ENCODE data around the gene GFOD1. TPM values are rescaled to one million over a fixed set of nuclear protein-coding genes. Genes with fewer than 3 reads are reported as not detected.
"Not testable (repeated sequence)": the region's sequence is repeated elsewhere in the genome, so short reads cannot be mapped to it uniquely, and the experiment has no call there.

GFOD1 gene
- total RNA-seq, 1 experiment from 2014 or later: 5.6 TPM

DNA sequence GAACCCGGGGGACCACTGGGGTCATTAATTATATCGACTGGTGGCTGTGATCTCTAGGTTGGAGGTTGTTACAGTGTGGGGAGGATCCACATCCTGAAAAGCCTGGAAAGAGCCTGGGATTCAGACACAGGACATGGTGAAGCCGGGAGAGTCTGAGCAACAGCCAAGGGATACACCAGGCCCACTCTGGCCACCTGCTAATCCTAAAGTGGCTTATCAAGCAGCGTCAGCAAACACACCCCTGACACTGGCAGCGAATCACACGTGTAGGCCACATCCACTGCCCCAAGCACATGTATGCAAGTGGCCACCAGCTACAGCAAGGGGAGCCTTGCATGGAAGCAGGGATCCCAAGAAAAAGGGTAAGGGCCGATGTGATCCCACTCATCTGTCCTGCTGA, 41.0 kb downstream of the GFOD1 start:
- no peak for DNase-seq (ENCODE audit: extremely low read depth, low read depth)

DNA sequence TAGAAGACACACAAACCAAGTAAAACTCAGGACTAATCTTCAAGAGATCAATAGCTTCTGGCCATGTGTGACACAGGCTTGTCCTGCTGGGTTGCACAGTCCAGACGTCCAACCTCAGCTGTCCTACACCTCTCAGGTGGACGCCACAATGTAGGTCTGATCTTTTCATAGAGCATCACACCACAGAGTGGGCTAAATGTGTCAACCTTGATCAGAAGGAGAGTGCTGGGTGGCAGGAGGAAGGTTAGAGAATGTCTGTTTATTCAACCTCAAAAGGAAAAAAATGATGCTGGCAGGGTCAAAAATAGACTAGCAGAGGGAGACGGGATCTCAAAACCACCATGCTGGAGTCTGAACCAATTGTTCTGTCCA, 41.7 kb downstream of the GFOD1 start:
- no peak for DNase-seq (ENCODE audit: extremely low read depth, low read depth)

DNA sequence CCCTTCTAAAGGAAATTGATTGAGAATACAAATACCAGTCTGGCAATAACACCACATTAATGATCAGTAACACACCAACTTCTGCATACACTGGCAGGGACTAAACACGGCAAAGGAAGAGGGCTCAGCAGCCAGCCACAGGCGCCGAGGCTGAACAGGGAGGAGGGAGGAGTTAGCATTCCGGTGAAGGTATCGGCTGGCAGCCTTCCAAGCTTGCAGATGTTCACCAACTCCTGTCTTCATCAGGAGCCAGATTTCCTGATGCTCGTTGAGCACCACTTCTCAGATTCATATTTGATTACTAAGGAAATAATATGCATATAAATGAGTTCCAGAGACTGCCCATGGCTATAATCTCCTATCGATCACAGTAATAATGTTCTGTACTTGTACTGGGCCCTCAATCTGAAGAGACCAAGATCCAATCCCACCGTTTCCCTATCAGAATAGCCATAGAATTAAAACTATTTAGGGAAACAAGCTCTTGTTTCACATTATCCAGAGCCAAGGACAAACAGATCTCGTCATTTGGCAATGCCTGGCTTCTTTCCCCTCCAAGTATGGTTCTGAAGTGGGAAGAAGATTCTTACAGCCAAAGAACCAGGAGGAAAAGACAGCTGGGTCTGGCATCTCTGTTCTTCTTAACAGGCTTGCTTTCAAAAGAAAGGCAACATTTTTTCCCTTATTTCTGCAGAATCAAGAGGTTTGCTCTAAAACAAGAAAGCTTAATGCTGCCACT, 42.2 kb downstream of the GFOD1 start:
- no peak for DNase-seq (ENCODE audit: extremely low read depth, low read depth)

DNA sequence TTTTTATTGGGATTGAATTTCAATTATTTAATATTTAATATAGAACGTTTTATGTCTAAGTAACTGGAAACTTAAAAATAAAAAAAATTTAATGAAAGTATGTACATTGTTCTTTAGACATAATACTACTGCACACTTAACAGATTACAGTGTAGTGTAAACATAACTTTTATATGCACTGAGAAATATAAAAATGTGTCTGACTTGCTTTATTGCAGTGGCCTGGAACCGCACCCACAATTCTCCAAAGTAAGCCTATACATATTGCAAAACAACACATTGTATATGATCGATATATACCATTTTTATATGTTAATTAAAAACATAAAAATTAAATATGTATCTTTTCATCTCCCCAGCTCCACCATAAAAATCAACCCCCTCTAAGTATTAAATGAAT, 42.8 kb downstream of the GFOD1 start:
- no peak for DNase-seq (ENCODE audit: extremely low read depth, low read depth)

DNA sequence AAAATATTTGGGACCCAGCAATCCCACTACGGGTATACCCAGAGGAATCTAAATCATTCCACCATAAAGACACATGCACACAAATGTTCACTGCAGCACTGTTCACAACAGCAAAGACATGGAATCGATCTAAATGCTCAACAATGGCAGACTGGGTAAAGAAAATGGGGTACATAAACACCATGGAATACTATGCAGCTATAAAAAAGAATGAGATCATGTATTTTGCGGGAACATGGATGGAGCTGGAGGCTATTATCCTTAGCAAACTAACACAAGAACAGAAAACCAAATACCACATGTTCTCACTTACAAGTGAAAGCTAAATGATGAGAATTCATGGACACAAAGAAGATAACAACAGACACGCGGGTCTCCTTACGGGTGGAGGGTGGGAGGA, 43.4 kb downstream of the GFOD1 start:
- not testable (repeated sequence) for DNase-seq (ENCODE audit: extremely low read depth, low read depth)

DNA sequence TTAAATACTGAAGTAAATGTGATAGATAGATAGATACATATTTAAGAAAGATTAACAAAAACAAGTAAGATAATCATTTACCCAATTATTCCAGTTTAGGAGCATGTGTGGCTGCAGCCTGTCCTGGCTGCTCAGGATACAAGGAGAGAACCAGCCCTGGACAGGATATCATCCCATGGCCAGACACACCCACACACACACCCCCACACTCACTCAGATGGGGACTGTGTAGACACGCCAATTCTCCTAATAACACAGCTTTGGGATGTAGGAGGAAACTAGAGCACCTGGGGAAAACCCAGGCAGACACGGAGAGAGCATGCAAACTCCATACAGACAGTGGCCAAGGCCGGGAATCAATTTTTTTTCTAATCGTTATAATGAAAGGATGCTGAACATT, 45.6 kb downstream of the GFOD1 start:
- no peak for DNase-seq (ENCODE audit: extremely low read depth, low read depth)

DNA sequence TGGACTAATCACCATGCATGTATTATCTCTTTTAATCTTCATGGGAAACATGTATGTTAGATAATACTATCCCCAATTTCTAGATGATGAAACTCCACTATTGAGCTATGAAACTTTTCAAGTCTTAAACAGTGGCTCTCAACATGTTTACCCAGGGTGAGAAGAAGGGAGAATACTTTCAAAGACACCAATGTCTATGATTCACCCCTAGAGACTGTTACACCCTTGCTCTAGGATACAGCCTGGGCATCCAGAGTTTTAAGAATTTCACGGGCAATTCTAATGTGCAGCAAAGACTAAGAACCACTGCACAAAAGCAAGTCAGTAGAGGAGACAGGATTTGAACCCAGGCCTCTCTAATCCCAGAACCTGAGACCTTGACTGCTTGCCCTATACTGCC, 47.8 kb downstream of the GFOD1 start:
- DNase-seq (ENCODE audit: extremely low read depth, low read depth): no peak

DNA sequence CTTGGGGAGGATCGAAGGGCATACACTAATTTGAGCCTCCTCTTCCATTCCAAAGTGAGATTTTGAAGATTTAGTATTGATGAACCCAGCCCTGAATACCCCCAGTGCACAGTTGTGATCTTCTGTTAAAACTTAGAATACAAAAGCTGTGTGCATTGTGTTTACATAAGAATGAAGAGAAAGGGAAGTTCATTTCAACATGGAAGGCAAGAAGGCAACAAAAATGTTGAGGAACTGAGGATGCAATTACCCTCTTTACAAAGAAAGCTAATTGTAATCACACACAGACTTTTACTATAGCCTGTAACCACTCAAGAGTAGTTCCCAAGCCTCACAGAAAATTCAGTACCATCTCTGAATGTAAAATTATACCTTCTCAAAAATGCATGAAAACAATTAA, 49.3 kb downstream of the GFOD1 start:
- no peak for DNase-seq (ENCODE audit: extremely low read depth, low read depth)

DNA sequence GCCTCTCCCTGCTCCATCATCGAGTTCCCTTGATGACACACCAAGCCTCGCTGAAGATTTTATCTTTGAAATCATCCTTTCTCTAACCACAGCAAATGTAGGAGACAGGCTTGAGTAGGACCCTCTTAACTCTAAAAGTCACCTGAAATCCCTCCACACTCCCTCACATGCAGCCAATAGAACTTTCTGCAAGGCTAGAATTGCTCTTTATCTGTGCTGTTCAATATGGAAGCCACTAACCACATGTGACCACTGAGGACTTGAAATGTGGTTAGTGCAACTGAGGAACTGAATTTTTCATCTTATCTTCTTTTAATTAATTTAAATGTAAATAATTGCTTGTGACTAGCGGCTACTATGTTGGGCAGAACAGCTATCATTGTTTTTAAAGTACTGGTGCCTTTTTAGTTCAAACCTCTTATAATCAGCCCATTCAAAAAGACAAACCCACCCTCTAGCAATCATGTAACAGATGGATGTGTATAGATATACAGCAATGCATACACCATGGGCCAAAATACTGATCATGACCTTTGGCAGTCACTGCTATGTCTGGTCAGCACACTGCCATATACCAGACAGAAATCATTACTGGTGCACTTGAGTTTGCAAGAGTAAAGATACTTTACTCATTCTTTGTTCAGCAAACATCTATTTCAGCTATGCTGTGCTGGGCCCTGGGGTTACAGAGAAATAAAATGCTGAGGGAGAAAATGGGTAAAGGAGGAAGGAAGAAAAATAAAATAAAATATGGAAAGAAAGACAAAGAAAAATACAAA, 50.0 kb downstream of the GFOD1 start:
- DNase-seq (ENCODE audit: extremely low read depth, low read depth): no peak

DNA sequence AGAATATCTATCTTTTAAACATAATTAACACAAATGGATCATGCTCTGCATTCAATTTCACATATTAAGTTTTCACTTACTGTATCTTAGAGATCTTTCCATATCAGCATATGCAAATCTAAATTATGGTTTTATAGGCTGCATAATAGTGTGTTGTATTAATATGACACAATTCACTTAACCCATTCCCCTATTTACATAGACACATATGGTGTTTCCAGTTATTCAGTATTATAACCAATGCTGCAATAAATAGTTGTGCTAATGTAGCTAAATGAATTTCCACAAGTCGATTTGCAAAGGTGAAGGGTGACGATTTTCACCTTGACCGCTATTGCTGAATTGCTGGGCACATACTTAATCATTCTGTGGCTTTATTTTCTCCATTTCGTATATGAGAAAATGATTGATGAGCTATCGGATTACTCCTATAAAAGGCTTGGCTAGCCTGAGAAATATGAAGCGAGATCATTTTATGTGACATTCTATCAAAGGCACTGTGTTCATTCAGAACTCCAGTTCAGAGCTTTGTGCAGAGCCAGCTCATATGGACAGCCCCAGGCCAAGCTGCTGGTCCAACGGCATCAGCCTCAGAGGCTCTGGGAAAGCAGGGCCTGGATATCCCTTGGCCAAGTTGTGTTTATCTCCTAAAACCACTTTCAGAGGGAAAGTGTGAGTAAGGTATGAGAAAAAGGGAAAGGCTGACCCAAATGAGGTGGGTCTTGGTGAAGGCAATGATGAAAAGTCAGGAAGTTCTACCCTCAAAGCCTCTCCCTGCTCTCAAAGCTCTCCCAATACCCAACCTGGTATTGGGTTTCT, 50.8 kb downstream of the GFOD1 start:
- DNase-seq (ENCODE audit: extremely low read depth, low read depth): no peak

DNA sequence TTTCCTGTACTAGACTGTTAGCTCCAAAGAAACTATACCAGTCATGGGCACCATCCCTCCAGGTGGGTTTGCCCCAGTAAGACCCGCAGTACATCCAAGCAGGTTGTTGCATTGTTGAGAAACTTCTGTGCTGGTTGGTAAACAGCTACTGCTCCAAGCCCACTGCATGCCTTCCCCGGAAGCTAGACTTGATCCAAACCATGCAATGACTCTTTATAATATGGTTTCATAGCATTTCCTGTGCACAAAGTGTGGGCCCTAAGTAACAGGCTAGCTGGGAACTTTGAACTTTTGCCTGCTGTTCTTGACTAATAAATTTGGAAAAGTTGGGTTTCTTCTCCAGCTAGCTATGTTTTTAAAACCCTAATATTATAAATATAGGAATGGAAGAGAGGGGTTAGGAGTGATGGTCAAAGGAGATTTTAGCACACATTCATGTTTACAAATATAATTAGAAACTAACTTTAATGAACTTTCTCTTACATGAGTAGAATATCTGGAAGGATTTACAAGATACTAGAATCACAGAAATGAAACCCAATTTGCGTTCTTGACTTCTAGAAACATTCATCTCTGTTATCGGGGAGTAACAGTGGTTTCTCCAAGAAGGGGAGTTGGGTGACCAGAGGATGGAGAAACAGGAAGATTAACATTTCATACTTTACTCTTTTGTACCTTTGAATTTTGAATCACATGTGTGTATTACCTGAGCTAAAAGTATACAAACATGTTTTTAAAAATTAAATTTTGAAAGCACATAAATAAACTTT, 51.7 kb downstream of the GFOD1 start:
- DNase-seq (ENCODE audit: extremely low read depth, low read depth): no peak

DNA sequence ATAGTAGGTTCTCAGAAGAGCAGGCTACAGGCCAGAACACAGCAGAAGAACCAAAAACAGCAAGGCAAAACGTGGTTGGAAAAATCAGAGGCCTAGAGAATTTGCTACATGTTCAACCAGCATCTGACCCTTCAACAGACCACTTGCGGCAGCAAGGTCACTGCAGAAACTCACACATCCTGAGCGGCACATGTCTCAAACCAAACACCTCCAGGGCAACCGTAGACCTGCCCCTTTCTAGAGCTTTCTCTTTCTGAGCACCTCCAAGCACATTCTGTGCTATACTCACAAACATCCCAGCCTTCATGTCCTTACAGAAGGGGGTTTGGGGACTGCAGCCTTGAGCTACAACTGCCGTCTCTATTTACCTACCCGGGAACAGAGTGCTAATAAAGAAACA, 52.6 kb downstream of the GFOD1 start:
- no peak for DNase-seq (ENCODE audit: extremely low read depth, low read depth)

DNA sequence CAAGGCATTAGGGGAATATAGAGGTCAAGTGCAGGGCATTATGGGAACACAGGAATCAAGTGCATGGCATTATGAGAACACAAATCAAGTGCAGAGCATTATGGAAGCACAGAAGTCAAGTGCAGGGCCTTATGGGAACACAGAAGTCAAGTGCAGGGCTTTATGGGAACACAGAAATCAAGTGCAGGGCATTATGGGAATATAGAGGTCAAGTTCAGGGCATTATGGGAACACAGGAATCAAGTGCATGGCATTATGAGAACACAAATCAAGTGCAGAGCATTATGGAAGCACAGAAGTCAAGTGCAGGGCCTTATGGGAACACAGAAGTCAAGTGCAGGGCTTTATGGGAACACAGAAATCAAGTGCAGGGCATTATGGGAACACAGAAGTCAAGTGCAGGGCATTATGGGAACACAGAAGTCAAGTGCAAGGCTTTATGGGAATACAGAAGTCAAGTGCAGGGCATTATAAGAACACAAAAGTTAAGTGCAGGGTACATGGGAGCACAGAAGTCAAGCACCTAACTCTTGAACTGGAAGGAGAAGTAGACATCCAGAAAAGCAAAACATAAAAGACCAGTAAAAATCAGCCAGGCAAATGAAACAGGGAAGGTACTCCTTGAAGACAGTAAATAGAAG, 53.1 kb downstream of the GFOD1 start:
- not testable (repeated sequence) for DNase-seq (ENCODE audit: extremely low read depth, low read depth)

DNA sequence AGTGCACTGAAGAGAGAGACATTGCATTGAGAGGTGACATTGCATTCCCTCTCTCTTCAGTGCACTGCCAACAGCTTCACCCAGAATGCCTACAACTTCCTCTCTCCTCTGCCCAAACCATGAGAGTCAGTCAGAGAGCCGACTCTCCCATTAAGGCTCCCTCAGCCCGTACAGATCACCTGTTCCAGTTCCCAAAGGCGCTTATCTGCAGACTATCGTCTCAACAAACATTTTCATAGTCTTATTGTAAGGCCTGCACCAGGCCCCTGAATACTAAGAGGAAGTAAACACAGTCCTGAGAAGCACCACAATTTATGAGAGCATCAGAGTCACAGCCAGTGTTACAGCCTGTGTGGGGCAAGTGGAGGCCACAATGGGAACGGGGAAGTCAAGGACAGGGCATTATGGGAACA, 53.7 kb downstream of the GFOD1 start:
- no peak for DNase-seq (ENCODE audit: extremely low read depth, low read depth)

DNA sequence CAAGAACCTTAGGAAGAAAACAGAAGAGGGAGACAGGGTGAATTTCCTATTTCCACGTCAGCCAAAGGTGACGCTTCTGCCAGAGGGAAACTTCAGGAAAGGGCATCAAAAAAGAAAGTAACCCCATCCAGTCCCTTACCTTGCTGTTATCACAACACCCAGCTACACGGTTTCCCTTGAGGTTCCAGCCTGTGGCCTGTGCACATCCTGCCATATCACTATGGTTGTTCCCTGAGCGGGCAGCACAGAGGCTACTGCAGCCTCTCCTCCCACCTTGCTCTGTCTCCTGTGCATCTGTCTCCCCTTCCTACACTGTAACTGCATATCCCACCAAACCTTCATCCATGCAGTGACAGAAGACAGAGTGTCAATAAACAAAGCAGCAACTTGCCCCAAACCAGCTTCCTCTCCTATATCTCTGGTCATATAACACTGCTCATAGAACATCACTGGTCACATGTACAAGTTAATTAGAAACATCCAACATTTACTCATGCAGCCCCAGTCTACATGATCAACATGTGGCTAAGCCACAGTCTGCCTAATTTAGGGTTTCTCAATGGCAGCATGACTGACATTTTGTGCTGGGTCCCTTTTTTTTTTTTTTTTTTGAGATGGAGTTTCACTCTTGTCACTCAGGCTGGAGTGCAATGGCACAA, 54.7 kb downstream of the GFOD1 start:
- no peak for DNase-seq (ENCODE audit: extremely low read depth, low read depth)

DNA sequence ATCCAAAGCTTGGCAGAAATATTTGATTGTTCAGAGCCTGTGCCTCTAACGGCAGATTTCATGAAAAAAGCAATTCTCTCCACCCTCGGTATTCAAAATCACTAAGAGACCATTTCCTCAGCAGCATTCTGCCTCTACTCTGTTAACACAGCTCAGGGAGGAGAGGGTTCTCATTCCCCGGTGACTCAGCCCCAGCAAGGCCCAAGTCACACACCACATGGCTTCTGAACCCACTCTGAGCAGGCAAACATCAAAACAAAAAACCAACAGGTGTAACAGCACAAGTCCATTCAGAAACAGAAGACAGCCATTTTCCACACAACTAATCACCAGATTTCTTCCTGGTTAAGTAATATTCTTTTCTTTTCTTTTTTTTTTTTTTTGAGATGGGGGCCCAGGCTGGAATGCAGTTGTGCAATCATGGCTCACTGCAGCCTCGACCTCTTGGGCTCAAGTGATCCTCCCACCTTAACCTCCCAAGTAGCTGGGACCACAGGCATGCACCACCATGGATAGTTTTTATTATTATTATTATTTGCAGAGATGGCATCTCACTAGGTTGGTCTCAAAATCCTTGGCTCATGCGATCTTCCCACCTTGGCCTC, 55.4 kb downstream of the GFOD1 start:
- no peak for DNase-seq (ENCODE audit: extremely low read depth, low read depth)

DNA sequence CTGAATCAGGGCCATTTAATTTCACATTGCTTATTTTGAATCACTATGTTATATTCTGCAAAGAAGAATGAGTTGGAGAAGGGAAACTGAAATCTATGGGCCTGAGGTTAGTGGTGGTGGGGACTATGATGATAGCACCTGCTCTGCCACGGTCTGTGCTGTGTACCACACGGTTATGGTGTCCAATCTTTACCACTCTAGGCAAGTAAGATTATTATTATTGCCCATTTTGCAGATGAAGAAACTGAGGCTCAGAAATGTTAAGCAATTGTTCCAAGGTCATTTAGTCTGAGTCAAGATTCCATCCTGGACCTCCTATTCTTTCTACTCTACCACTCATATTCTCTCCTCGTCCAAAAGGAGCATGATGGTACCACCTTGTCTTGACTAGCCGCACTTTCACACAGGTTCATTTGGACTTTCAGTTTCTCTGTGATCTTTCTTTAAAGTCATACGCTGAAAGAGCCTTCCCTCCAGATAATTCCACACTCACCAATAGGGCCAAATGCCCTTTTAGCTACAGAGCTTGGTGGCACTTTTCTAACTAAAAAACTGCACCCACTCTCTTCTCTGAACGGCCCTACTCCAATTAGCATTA, 56.2 kb downstream of the GFOD1 start:
- DNase-seq (ENCODE audit: extremely low read depth, low read depth): no peak

DNA sequence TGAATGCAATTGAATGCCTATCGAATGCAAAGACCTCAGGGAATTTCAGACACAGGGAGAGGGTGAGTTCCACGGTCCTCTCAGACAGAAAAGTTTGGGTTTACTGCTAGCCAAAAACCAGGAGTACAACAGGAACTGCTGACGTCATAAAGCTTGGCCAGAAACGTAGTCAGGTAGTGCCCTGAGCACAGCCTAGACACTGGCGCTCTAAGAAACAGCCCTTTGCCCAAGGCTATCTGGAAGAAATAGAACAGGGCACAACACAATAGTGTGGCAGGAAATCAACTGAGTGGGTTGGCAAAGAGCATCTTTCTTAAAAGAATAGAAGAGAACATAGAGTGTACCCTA, 58.0 kb downstream of the GFOD1 start:
- no peak for DNase-seq (ENCODE audit: extremely low read depth, low read depth)

Data from NCI-H460 (cell line).